ENCODE measurements around the gene CHRNG. TPM values are rescaled to one million over a fixed set of nuclear protein-coding genes. Genes with fewer than 3 reads are reported as not detected.

Gene CHRNG
- polyA plus RNA-seq, 1 donor from 2014 or later = not detected

DNA sequence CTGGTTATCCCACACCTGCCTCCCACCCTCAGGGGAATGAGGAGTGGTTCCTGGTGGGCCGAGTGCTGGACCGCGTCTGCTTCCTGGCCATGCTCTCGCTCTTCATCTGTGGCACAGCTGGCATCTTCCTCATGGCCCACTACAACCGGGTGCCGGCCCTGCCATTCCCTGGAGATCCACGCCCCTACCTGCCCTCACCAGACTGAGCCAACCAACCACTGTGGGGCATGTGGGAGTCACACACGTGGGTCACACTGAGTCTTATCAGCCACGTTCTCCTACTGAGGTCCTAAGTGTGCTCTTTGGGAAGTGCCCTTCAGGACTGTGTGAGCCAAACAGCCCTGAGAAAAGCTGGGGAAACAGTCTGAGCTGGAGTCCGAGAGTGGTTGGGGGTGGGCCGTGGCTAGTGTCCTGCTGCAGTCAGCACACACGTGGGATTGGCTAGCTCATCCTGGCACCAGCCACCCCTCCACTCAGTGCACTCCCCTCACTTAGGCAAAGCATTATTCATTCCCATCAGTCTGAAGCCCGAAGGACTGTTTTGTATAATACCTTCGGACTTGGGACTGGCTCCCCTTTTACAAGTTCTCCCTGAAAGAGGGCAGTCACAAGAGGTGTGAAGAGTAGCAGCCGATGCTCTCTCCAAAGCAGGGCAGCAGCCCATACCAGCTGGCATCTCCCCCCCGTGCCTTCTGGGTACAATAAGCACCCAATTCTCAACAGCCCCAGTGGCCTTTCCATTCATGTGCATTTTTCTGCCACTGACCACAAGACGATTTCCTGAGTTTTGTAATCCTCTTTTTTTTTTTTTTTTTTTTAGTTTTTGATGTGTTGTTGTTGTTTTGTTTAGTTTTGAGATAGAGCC is 6.3 kb downstream of the CHRNG start:
- peaks cover 14% of the 10 kb centered on the region for H3K79me2 ChIP-seq (replicated peaks; ENCODE audit: insufficient read depth, low read length)
- H3K27ac ChIP-seq (ENCODE audit: low read length) = no peak overlapping the region
- no peak for TF ChIP-seq RAD21 (conservative IDR thresholded peaks at IDR 0.05)
- no peak for TF ChIP-seq EZH2 (IDR thresholded peaks at IDR 0.05; ENCODE audit: borderline replicate concordance, insufficient read depth, low read length, poor library complexity, severe bottlenecking)
- no peak for TF ChIP-seq POLR2AphosphoS5 (IDR thresholded peaks at IDR 0.05)
- no peak for TF ChIP-seq SMC3 (conservative IDR thresholded peaks at IDR 0.05; ENCODE audit: poor library complexity)
- no peak for TF ChIP-seq EP300 (conservative IDR thresholded peaks at IDR 0.05; ENCODE audit: poor library complexity, severe bottlenecking)
- no peak for TF ChIP-seq TAF1 (IDR thresholded peaks at IDR 0.05; ENCODE audit: low read depth)
- no peak for TF ChIP-seq MXI1 (conservative IDR thresholded peaks at IDR 0.05; ENCODE audit: poor library complexity, severe bottlenecking)
- TF ChIP-seq CTCF (IDR thresholded peaks at IDR 0.05; ENCODE audit: poor library complexity, severe bottlenecking) = no peak
- TF ChIP-seq, protein P1, sequence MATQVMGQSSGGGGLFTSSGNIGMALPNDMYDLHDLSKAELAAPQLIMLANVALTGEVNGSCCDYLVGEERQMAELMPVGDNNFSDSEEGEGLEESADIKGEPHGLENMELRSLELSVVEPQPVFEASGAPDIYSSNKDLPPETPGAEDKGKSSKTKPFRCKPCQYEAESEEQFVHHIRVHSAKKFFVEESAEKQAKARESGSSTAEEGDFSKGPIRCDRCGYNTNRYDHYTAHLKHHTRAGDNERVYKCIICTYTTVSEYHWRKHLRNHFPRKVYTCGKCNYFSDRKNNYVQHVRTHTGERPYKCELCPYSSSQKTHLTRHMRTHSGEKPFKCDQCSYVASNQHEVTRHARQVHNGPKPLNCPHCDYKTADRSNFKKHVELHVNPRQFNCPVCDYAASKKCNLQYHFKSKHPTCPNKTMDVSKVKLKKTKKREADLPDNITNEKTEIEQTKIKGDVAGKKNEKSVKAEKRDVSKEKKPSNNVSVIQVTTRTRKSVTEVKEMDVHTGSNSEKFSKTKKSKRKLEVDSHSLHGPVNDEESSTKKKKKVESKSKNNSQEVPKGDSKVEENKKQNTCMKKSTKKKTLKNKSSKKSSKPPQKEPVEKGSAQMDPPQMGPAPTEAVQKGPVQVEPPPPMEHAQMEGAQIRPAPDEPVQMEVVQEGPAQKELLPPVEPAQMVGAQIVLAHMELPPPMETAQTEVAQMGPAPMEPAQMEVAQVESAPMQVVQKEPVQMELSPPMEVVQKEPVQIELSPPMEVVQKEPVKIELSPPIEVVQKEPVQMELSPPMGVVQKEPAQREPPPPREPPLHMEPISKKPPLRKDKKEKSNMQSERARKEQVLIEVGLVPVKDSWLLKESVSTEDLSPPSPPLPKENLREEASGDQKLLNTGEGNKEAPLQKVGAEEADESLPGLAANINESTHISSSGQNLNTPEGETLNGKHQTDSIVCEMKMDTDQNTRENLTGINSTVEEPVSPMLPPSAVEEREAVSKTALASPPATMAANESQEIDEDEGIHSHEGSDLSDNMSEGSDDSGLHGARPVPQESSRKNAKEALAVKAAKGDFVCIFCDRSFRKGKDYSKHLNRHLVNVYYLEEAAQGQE (IDR thresholded peaks at IDR 0.05; ENCODE audit: borderline replicate concordance) = no peak

GRCh38 chr2:232547991-232548390 is 8.5 kb downstream of the CHRNG start:
- H3K79me2 ChIP-seq (replicated peaks; ENCODE audit: insufficient read depth, low read length) = peaks cover 37% of the 10 kb centered on the region
- no peak overlapping the region for H3K4me2 ChIP-seq (ENCODE audit: low read length)

More for the DNA sequence above, 6.3 kb downstream of the CHRNG start:
- no peaks in the 10 kb centered on the region for H3K9me2 ChIP-seq (ENCODE audit: insufficient read depth, low read length)
- H3K9ac ChIP-seq (ENCODE audit: low read length) = no peak overlapping the region
- H3K4me2 ChIP-seq (ENCODE audit: low read length) = no peak overlapping the region
- no peak overlapping the region for H2AFZ ChIP-seq (ENCODE audit: low read depth, low read length)
- H3K27me3 ChIP-seq (ENCODE audit: insufficient read depth, low read depth, low read length) = no peaks in the 10 kb centered on the region
- H3K9me3 ChIP-seq (ENCODE audit: low read length) = no peaks in the 10 kb centered on the region
- H4K20me1 ChIP-seq (ENCODE audit: insufficient read depth) = no peaks in the 10 kb centered on the region
- peaks cover 16% of the 10 kb centered on the region for H3K36me3 ChIP-seq (ENCODE audit: insufficient read depth, low read length)
- no peaks in the 10 kb centered on the region for H3F3A ChIP-seq (ENCODE audit: insufficient read depth, low read length, poor library complexity, severe bottlenecking)
- H3K4me3 ChIP-seq (ENCODE audit: low read length) = no peak overlapping the region

More at GRCh38 chr2:232547991-232548390, 8.5 kb downstream of the CHRNG start:
- H2AFZ ChIP-seq (ENCODE audit: low read depth, low read length) = no peak overlapping the region
- no peak overlapping the region for H3K27ac ChIP-seq (ENCODE audit: low read length)
- H3K36me3 ChIP-seq (ENCODE audit: insufficient read depth, low read length) = peaks cover 16% of the 10 kb centered on the region
- no peaks in the 10 kb centered on the region for H3K9me3 ChIP-seq (ENCODE audit: low read length)
- no peaks in the 10 kb centered on the region for H3K9me2 ChIP-seq (ENCODE audit: insufficient read depth, low read length)
- H4K20me1 ChIP-seq (ENCODE audit: insufficient read depth) = no peaks in the 10 kb centered on the region
- H3K27me3 ChIP-seq (ENCODE audit: insufficient read depth, low read depth, low read length) = no peaks in the 10 kb centered on the region
- TF ChIP-seq POLR2AphosphoS5 (IDR thresholded peaks at IDR 0.05) (no peak), RAD21 (conservative IDR thresholded peaks at IDR 0.05) (no peak), EP300 (conservative IDR thresholded peaks at IDR 0.05; ENCODE audit: poor library complexity, severe bottlenecking) (no peak), SMC3 (conservative IDR thresholded peaks at IDR 0.05; ENCODE audit: poor library complexity) (no peak), TAF1 (IDR thresholded peaks at IDR 0.05; ENCODE audit: low read depth) (no peak), MXI1 (conservative IDR thresholded peaks at IDR 0.05; ENCODE audit: poor library complexity, severe bottlenecking) (no peak), EZH2 (IDR thresholded peaks at IDR 0.05; ENCODE audit: borderline replicate concordance, insufficient read depth, low read length, poor library complexity, severe bottlenecking) (no peak), CTCF (IDR thresholded peaks at IDR 0.05; ENCODE audit: poor library complexity, severe bottlenecking) (no peak)
- TF ChIP-seq, protein P1 (IDR thresholded peaks at IDR 0.05; ENCODE audit: borderline replicate concordance) = no peak
- no peak overlapping the region for H3K9ac ChIP-seq (ENCODE audit: low read length)
- H3K4me3 ChIP-seq (ENCODE audit: low read length) = no peak overlapping the region
- no peaks in the 10 kb centered on the region for H3F3A ChIP-seq (ENCODE audit: insufficient read depth, low read length, poor library complexity, severe bottlenecking)

All from neural cell (in vitro differentiated cells).